Panc1 (cell line): ENCODE data around the gene SMIM24. TPM values are rescaled to one million over a fixed set of nuclear protein-coding genes. Genes with fewer than 3 reads are reported as not detected.
"Not testable (repeated sequence)": the region's sequence is repeated elsewhere in the genome, so short reads cannot be mapped to it uniquely, and the experiment has no call there.

Experiments
- ATAC-seq: fragments of 200-7000 bp; cut with Tn5 transposase; 2 replicates; pipeline ENCODE4 v1.9.1; 2020; ENCODE audit warnings: mild to moderate bottlenecking, moderate library complexity
- BruUV-seq: library from RNA; stranded (reverse); fragments of 400-500 nt; replicated peaks from 2 replicates; lab custom pipeline; 2021; lab: Mats Ljungman, UMichigan
- CTCF ChIA-PET: fragments of 300-600 bp; sonication (Branson Sonifier 250); formaldehyde crosslinking; loops from one replicate; lab custom pipeline; 2022; ENCODE audit warnings: antibody characterized with exemption; lab: Charles Lee
- POLR2A ChIA-PET: fragments of 300-600 bp; sonication (Branson Sonifier 250); formaldehyde crosslinking; loops from one replicate; lab custom pipeline; 2022; ENCODE audit warnings: antibody characterized with exemption; lab: Charles Lee
- DNase-seq: peaks from one replicate; pipeline ENCODE4 v3.0.0-alpha.2; 2010; ENCODE audit warnings: low read depth, low spot score
- H3K27ac ChIP-seq: 2 replicates; pipeline ENCODE4 v1.5.1; 2011; ENCODE audit warnings: mild to moderate bottlenecking, low read length, inconsistent platforms
- H3K27me3 ChIP-seq: fragments of 200-500 bp; sonication (Bioruptor generic); 2 replicates; pipeline ENCODE4 v1.6.0; 2014; ENCODE audit warnings: low read length, inconsistent platforms; ENCODE audit not compliant: control insufficient read depth, insufficient read depth
- H3K36me3 ChIP-seq: fragments of 200-500 bp; sonication (Bioruptor generic); 2 replicates; pipeline ENCODE4 v1.5.1; 2014; ENCODE audit warnings: inconsistent platforms, mild to moderate bottlenecking, low read length, moderate library complexity; ENCODE audit not compliant: control insufficient read depth, insufficient read depth
- H3K4me1 ChIP-seq: 2 replicates; pipeline ENCODE4 v1.5.1; 2011; ENCODE audit warnings: inconsistent platforms, mild to moderate bottlenecking, low read length, moderate library complexity; ENCODE audit not compliant: control insufficient read depth, insufficient read depth
- H3K4me3 ChIP-seq, 2 experiments: 2 replicates each; pipeline ENCODE4 v1.5.1; 2011 to 2012; ENCODE audit warnings: low read depth in 2 of 2, low read length in 2 of 2, mild to moderate bottlenecking in 2 of 2, inconsistent platforms in 1 of 2, moderate library complexity in 1 of 2
- H3K9me3 ChIP-seq: fragments of 200-500 bp; sonication (Bioruptor generic); 2 replicates; pipeline ENCODE4 v1.5.1; 2014; ENCODE audit warnings: low read depth, mild to moderate bottlenecking, inconsistent platforms, low read length, moderate library complexity; ENCODE audit not compliant: control insufficient read depth, insufficient read depth
- POLR2AphosphoS5 ChIP-seq: IDR thresholded peaks from 2 replicates; pipeline ENCODE4 v1.6.1; 2012; ENCODE audit warnings: mild to moderate bottlenecking, low read depth, low read length, moderate library complexity
- REST ChIP-seq, 2 experiments: IDR thresholded peaks; 2 replicates each; pipeline ENCODE4 v1.6.1; 2011 to 2012; ENCODE audit warnings: low read depth in 2 of 2, control low read depth in 1 of 2, low read length in 1 of 2, mild to moderate bottlenecking in 1 of 2, moderate library complexity in 1 of 2; ENCODE audit not compliant: insufficient read depth in 1 of 2
- SIN3A ChIP-seq: IDR thresholded peaks from 2 replicates; pipeline ENCODE4 v1.6.1; 2012; ENCODE audit warnings: low read depth, mild to moderate bottlenecking, low read length, moderate library complexity, borderline replicate concordance; ENCODE audit not compliant: insufficient read depth
- TCF7L2 ChIP-seq: IDR thresholded peaks from 2 replicates; pipeline ENCODE4 v1.6.1; 2011; ENCODE audit warnings: mild to moderate bottlenecking, low read depth, low read length, inconsistent platforms
- in situ Hi-C: cut with HindIII; loops from 2 replicates; pipeline ENCODE4 v1.10.0; 2016; ENCODE audit warnings: low sequenced_read_pairs, low pct_unique_long_range_greater_than_20kb
- intact Hi-C: fragments of 100-400 bp; cut with micrococcal nuclease; formaldehyde crosslinking; loops from one replicate; pipeline ENCODE4 v1.10.0; 2022; ENCODE audit not compliant: unreplicated experiment
- total RNA-seq: library from RNA; stranded (reverse); gene quantifications from one replicate; pipeline ENCODE4 v1.2.1, GENCODE V29; 2021; ENCODE audit not compliant: unreplicated experiment
- TF ChIP-seq, protein P1 (sequence below): fragments of 450-650 bp; IDR thresholded peaks from 2 replicates; pipeline ENCODE4 v1.5.1; 2017; ENCODE audit warnings: mild to moderate bottlenecking

The SMIM24 gene
- total RNA-seq, 1 experiment from 2014 or later: 0.28 TPM

GRCh38 chr19:3431760-3432397 lies 48.4 kb downstream of the SMIM24 start:
- Histone ChIP-seq H3K4me1 (peaks cover 7% of the 10 kb centered on the region), H3K36me3 (peaks cover 5% of the 10 kb centered on the region; the same call in 1 of the 2 replicates), H3K4me3 (no peak overlapping the region), H3K27me3 (no peaks in the 10 kb centered on the region), H3K9me3 (no peaks in the 10 kb centered on the region), H3K27ac (no peak overlapping the region)
- in situ Hi-C loops (no loop called here), intact Hi-C loops (no loop called here)
- no peak for TF ChIP-seq POLR2AphosphoS5
- no peak for TF ChIP-seq SIN3A
- TF ChIP-seq TCF7L2: no peak
- TF ChIP-seq, protein P1, sequence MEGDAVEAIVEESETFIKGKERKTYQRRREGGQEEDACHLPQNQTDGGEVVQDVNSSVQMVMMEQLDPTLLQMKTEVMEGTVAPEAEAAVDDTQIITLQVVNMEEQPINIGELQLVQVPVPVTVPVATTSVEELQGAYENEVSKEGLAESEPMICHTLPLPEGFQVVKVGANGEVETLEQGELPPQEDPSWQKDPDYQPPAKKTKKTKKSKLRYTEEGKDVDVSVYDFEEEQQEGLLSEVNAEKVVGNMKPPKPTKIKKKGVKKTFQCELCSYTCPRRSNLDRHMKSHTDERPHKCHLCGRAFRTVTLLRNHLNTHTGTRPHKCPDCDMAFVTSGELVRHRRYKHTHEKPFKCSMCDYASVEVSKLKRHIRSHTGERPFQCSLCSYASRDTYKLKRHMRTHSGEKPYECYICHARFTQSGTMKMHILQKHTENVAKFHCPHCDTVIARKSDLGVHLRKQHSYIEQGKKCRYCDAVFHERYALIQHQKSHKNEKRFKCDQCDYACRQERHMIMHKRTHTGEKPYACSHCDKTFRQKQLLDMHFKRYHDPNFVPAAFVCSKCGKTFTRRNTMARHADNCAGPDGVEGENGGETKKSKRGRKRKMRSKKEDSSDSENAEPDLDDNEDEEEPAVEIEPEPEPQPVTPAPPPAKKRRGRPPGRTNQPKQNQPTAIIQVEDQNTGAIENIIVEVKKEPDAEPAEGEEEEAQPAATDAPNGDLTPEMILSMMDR: no peak
- no peak for TF ChIP-seq REST (IDR thresholded peaks at IDR 0.05; ENCODE audit: insufficient read depth in 1 of 2, low read depth in 2 of 2, low read length in 1 of 2)
- BruUV-seq: no TSS peak
- ATAC-seq (no peak), DNase-seq (no peak)
- ChIA-PET CTCF (no interaction called here), POLR2A (no interaction called here)

DNA sequence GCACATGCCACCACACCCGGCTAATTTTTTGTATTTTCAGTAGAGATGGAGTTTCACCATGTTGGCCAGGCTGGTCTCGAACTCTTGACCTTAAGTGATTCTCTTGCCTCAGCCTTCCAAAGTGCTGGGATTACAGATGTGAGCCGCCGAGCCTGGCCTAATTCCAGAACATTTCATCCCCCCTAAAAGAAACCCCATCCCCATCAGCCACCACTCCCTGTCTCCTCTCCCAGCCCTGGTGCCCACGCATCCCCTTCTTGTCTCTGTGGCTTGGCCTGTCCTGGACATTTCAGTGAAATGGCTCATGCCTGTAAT lies 50.0 kb downstream of the SMIM24 start:
- H3K27ac ChIP-seq, DNase-seq, H3K4me1 ChIP-seq, H3K36me3 ChIP-seq, H3K4me3 ChIP-seq, POLR2A ChIA-PET, intact Hi-C loops, ATAC-seq, H3K9me3 ChIP-seq, in situ Hi-C loops, H3K27me3 ChIP-seq, BruUV-seq: not testable (repeated sequence)
- CTCF ChIA-PET: interaction anchor here (0.8 kb wide), 1 partner anchor 86 kb away, joined by 3 read pairs; no protein-coding TSS in a partner anchor

DNA sequence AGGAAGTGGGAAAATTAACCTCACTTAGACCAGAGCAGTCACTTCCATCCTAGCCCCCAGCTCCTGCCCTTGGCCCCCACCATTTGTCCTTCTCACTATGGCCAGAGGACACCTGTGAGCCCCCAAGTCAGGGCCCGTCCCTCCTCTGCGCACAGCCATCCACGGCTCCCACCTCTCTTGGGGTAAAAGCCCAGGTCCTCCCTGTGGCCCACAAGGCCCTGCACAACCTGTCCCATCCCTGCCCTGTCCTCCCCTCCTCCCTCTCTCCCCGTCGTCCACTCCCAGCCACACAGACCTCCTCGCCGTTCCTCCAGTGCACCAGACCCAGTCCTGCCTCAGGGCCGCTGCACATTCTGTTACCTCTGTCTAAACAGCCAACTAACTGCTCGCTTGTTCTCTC lies 53.9 kb downstream of the SMIM24 start:
- BruUV-seq: no TSS peak
- Histone ChIP-seq H3K36me3 (no peaks in the 10 kb centered on the region), H3K4me3 (no peak overlapping the region), H3K27me3 (no peaks in the 10 kb centered on the region), H3K27ac (no peak overlapping the region), H3K4me1 (peaks cover 7% of the 10 kb centered on the region), H3K9me3 (no peaks in the 10 kb centered on the region)
- in situ Hi-C loops: no loop called here
- ChIA-PET POLR2A (interaction anchor here (0.7 kb wide), 1 partner anchor 38 kb away, joined by 4 read pairs; no protein-coding TSS in a partner anchor), CTCF (no interaction called here)
- no peak for DNase-seq
- TF ChIP-seq TCF7L2: no peak
- no peak for TF ChIP-seq REST (IDR thresholded peaks at IDR 0.05; ENCODE audit: insufficient read depth in 1 of 2, low read depth in 2 of 2, low read length in 1 of 2)
- TF ChIP-seq, protein P1: no peak
- no peak for TF ChIP-seq SIN3A
- TF ChIP-seq POLR2AphosphoS5: no peak
- intact Hi-C loops: no loop called here
- ATAC-seq: no peak
